ENCODE measurements around the gene DNAH11.

Gene DNAH11

DNA sequence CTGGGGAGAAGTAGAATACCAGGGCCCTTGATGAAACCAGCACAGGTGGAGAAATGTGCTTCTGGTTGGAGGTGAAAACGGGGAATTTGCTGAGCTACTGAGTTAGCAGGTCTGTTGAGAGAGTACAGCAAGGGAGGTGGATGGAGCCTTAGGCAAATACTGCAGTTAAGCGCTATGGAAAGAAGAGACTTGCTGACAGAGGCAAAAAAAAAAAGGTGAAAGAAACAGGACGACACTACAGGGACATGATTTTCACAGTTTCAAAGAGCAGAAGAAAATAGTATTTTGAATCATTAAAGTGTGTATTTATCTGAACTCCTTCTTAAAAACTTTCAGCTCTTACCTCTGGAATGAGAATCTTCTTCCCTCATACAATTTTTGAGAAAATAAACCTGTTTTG lies 159.5 kb downstream of the DNAH11 start:
- TF ChIP-seq ZFX (IDR thresholded peaks at IDR 0.05): no peak
- TF ChIP-seq, protein P1, sequence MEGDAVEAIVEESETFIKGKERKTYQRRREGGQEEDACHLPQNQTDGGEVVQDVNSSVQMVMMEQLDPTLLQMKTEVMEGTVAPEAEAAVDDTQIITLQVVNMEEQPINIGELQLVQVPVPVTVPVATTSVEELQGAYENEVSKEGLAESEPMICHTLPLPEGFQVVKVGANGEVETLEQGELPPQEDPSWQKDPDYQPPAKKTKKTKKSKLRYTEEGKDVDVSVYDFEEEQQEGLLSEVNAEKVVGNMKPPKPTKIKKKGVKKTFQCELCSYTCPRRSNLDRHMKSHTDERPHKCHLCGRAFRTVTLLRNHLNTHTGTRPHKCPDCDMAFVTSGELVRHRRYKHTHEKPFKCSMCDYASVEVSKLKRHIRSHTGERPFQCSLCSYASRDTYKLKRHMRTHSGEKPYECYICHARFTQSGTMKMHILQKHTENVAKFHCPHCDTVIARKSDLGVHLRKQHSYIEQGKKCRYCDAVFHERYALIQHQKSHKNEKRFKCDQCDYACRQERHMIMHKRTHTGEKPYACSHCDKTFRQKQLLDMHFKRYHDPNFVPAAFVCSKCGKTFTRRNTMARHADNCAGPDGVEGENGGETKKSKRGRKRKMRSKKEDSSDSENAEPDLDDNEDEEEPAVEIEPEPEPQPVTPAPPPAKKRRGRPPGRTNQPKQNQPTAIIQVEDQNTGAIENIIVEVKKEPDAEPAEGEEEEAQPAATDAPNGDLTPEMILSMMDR (conservative IDR thresholded peaks at IDR 0.05): no peak
- no peak overlapping the region for H3K27ac ChIP-seq

DNA sequence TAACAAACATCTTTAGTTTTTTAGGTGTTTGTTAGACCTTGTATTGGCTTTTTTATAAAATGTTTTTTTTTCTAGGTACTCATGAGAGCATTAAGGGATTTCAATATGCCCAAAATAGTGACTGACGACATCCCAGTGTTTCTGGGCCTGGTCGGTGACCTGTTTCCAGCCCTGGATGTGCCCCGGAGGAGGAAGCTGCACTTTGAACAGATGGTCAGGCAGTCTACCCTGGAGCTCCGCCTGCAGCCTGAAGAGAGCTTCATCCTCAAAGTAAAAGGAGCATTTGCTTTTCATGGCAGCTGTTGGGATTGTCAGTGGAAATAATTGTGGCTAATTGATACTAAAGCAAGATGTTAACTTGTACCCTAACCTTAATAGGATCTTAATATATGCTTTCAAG lies 161.5 kb downstream of the DNAH11 start:
- TF ChIP-seq, protein P1 (conservative IDR thresholded peaks at IDR 0.05): no peak
- TF ChIP-seq ZFX (IDR thresholded peaks at IDR 0.05): no peak
- H3K27ac ChIP-seq: no peak overlapping the region

DNA sequence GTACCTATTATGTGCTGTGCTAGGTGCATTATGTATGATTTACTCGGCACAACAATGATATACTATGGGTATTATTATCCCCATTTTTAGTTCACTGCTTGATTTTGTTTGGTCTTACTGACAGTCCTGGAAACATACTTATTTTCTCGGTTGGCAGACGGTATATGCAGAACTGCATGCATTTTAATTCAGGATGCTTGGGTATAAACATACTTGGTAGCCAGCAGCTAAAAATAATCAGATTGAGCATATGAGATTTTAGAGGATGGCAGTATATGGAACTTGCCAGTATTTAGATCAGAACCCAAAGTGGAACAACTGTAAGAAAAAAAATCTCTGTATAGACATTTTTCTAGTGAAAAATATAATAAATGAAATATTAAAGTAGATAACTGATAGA lies 163.3 kb downstream of the DNAH11 start:
- no peak for TF ChIP-seq ZFX (IDR thresholded peaks at IDR 0.05)
- TF ChIP-seq, protein P1 (conservative IDR thresholded peaks at IDR 0.05): no peak
- no peak overlapping the region for H3K27ac ChIP-seq

DNA sequence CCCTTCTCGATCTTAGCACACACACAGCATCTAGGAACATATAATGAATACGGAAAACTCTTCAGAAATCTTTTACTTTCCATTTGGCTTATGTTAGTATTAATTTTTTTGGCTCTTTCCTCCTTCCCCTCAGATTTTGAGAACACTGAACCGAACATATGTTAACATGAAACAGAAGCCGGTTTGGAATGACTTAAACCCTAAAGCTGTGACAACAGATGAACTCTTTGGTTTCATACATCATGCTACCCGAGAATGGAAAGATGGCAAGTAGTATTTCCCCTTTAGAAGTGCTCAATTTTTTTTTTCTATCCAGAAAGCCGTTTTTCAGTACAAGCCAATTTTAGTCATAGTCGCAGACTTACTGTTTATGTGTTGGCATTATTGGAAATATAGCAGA lies 164.7 kb downstream of the DNAH11 start:
- TF ChIP-seq, protein P1 (conservative IDR thresholded peaks at IDR 0.05): no peak
- no peak for TF ChIP-seq ZFX (IDR thresholded peaks at IDR 0.05)
- H3K27ac ChIP-seq: no peak overlapping the region

DNA sequence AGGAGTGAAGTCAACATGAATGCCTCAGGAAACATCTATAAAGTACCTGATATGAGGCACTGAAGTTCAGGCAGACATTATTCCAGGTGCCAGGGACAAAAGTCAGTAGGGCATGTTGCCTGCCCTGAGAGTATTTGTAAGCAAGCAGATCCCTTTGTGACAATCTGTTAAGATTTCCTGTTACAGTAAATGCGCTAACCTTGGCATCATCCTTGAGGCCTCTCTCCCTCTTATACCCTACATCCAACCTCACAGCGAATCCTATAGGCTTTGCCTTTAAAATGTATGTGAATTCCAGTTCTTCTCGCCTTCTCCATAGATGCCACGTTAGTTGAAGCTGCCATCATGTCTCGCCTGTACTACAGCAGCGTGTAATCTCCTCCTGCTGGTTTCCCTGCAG lies 165.3 kb downstream of the DNAH11 start:
- TF ChIP-seq, protein P1 (conservative IDR thresholded peaks at IDR 0.05): no peak
- TF ChIP-seq ZFX (IDR thresholded peaks at IDR 0.05): no peak
- H3K27ac ChIP-seq: no peak overlapping the region

DNA sequence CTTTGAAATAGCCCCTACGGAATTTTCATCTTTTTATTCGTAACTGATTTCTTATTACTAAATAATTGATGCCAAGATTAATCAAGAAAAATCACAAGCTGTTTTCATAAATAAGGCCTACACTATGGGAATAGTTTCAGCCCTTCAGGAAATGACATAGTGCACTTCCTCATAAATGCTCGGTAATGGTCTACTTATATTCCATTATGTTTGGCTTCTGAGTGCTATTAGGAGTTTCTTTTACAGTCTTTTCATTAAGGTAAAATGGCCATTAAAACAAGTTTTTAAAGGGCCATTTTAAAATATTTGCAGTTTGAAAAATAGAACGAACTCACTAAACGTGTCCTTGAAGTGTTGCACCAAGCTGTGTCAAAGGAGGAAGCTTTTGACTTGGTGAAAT lies 174.5 kb downstream of the DNAH11 start:
- TF ChIP-seq ZFX (IDR thresholded peaks at IDR 0.05): no peak
- TF ChIP-seq, protein P1 (conservative IDR thresholded peaks at IDR 0.05): no peak
- H3K27ac ChIP-seq: no peak overlapping the region

DNA sequence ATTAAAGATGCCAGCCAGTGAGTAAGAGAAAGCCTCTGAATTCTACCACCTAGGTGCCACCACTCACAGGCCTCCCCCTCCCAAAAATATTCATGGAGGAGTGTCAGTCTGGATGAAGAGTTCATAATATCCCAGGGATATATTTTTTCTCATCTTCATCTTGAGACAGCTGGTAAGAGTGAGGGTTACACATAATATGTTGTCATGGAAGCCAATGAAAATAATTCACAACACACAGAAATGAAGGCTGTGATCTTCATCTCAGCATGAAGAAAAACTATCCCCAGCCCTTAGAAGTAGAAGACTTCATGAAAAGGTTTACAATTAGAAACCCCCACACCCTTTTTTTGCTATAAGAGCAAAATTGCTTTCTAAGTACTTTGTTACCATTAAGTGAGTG lies 175.6 kb downstream of the DNAH11 start:
- no peak overlapping the region for H3K27ac ChIP-seq
- TF ChIP-seq, protein P1 (conservative IDR thresholded peaks at IDR 0.05): no peak
- no peak for TF ChIP-seq ZFX (IDR thresholded peaks at IDR 0.05)

All from C4-2B (cell line).